ENCODE measurements around the gene FBLN7. TPM values are rescaled to one million over a fixed set of nuclear protein-coding genes. Genes with fewer than 3 reads are reported as not detected.
A peak's percentile ranks its signal among the peaks of the same experiment; 100 is the strongest.

Gene FBLN7
- total and polyA plus RNA-seq, 9 donors: 5.1 to 17.2 (median 11.7) TPM

- H3K4me1 ChIP-seq (ENCODE audit: control insufficient read depth, insufficient read depth, low read length): peaks cover 19% of the 10 kb centered on the region
- H3K27me3 ChIP-seq (ENCODE audit: control insufficient read depth, insufficient read depth, low read length): no peaks in the 10 kb centered on the region
- DNase-seq: peak; percentile 49
- no peaks in the 10 kb centered on the region for H3K36me3 ChIP-seq (ENCODE audit: control insufficient read depth, insufficient read depth, low read length)
- 80% methylated on average over 22 of the region's 27 CpGs for WGBS (ENCODE audit: insufficient coverage)
- no peak overlapping the region for H3K4me3 ChIP-seq (ENCODE audit: low read length)
- H3K27ac ChIP-seq (ENCODE audit: low read length): peak overlapping the region; percentile 47
- H3K9me3 ChIP-seq (replicated peaks; ENCODE audit: control insufficient read depth, low read depth, low read length): no peaks in the 10 kb centered on the region
Observed at GRCh38 chr2:112155331-112156151, 17.4 kb downstream of the FBLN7 start.

- Histone ChIP-seq H3K4me3 (ENCODE audit: low read length) (no peak overlapping the region), H3K27ac (ENCODE audit: low read length) (peak overlapping the region; percentile 47), H3K4me1 (ENCODE audit: control insufficient read depth, insufficient read depth, low read length) (peaks cover 25% of the 10 kb centered on the region), H3K36me3 (ENCODE audit: control insufficient read depth, insufficient read depth, low read length) (no peaks in the 10 kb centered on the region), H3K9me3 (replicated peaks; ENCODE audit: control insufficient read depth, low read depth, low read length) (no peaks in the 10 kb centered on the region), H3K27me3 (ENCODE audit: control insufficient read depth, insufficient read depth, low read length) (no peaks in the 10 kb centered on the region)
- 71% methylated on average over 10 of the region's 21 CpGs for WGBS (ENCODE audit: insufficient coverage)
- no peak for DNase-seq
Observed at GRCh38 chr2:112156152-112156986, 18.2 kb downstream of the FBLN7 start.

- WGBS (ENCODE audit: insufficient coverage): 70% methylated on average over 2 of the region's 3 CpGs
- DNase-seq: no peak
- no peaks in the 10 kb centered on the region for H3K27me3 ChIP-seq (ENCODE audit: control insufficient read depth, insufficient read depth, low read length)
- H3K4me1 ChIP-seq (ENCODE audit: control insufficient read depth, insufficient read depth, low read length): peaks cover 31% of the 10 kb centered on the region
- no peaks in the 10 kb centered on the region for H3K9me3 ChIP-seq (replicated peaks; ENCODE audit: control insufficient read depth, low read depth, low read length)
- H3K4me3 ChIP-seq (ENCODE audit: low read length): no peak overlapping the region
- H3K27ac ChIP-seq (ENCODE audit: low read length): no peak overlapping the region
- H3K36me3 ChIP-seq (ENCODE audit: control insufficient read depth, insufficient read depth, low read length): no peaks in the 10 kb centered on the region
Observed at GRCh38 chr2:112157472-112157871, 19.3 kb downstream of the FBLN7 start.

DNA sequence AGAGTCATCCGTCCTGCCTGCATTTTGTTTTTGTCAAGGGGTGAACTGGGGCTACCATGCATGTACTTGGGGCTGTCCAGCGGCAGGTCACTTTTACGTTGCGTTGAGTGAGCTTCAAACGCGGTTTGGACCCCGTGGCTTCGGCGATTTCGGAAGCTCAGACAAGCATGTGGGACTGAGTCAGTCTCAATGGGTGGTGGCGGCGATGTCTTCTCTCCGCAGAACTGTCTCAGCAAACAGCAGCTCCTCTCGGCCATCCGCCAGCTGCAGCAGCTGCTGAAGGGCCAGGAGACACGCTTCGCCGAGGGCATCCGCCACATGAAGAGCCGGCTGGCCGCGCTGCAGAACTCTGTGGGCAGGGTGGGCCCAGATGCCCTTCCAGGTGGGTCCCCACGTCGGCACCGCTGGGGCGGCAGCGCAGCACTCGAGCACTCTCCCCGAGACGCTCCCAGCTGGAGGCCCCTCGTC is 21.3 kb downstream of the FBLN7 start:
- no peak overlapping the region for H3K27ac ChIP-seq (ENCODE audit: low read length)
- WGBS (ENCODE audit: insufficient coverage): 92% methylated on average over 28 of the region's 31 CpGs
- H3K27me3 ChIP-seq (ENCODE audit: control insufficient read depth, insufficient read depth, low read length): no peaks in the 10 kb centered on the region
- no peaks in the 10 kb centered on the region for H3K36me3 ChIP-seq (ENCODE audit: control insufficient read depth, insufficient read depth, low read length)
- no peaks in the 10 kb centered on the region for H3K9me3 ChIP-seq (replicated peaks; ENCODE audit: control insufficient read depth, low read depth, low read length)
- DNase-seq: no peak
- H3K4me1 ChIP-seq (ENCODE audit: control insufficient read depth, insufficient read depth, low read length): peaks cover 30% of the 10 kb centered on the region
- no peak overlapping the region for H3K4me3 ChIP-seq (ENCODE audit: low read length)

DNA sequence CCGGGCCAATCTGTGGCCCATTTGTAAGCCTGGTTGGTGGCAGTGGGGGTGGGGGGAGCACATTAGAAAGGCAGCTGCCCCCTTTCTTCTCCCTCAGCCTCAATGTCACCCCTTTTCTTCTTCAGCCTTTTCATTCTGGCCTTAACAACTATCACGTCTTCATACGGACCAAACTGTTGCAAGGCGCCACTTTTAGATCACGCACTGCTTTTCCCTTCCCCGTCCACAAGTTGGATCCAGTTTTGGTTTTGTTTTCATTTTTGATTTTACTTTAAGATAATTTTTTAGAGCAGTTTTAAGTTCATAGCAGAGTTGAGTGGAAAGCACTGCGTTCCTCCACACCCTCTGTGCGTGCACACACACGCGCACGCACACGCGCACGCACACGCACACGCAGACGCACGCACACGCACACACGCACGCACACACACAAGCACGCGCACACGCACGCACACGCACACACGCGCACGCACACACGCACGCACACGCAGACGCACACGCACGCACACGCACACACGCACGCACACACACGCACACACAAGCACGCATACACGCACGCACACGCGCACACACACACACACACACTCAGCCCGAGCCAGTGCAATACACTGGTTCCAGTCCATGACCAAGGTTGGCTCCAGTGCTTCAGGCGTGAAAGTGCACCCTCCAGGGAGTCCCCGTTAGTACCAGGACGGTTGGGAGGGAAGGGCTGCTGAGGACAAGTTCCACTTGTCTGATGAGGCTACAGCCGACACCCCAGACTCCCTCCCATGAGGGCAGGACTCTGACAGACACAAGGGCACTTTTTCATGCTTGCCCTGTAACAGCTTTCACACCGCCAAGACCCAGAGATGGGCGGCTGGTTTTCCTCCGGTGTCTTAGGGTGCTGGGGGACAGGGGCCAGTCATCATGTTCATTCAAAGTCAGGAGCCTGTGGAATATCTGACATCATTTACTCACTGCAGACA is 22.4 kb downstream of the FBLN7 start:
- WGBS (ENCODE audit: insufficient coverage): 84% methylated on average over 8 of the region's 52 CpGs
- peaks cover 21% of the 10 kb centered on the region for H3K4me1 ChIP-seq (ENCODE audit: control insufficient read depth, insufficient read depth, low read length)
- H3K27ac ChIP-seq (ENCODE audit: low read length): no peak overlapping the region
- no peak for DNase-seq
- H3K9me3 ChIP-seq (replicated peaks; ENCODE audit: control insufficient read depth, low read depth, low read length): no peaks in the 10 kb centered on the region
- no peaks in the 10 kb centered on the region for H3K36me3 ChIP-seq (ENCODE audit: control insufficient read depth, insufficient read depth, low read length)
- no peak overlapping the region for H3K4me3 ChIP-seq (ENCODE audit: low read length)
- H3K27me3 ChIP-seq (ENCODE audit: control insufficient read depth, insufficient read depth, low read length): no peaks in the 10 kb centered on the region

DNA sequence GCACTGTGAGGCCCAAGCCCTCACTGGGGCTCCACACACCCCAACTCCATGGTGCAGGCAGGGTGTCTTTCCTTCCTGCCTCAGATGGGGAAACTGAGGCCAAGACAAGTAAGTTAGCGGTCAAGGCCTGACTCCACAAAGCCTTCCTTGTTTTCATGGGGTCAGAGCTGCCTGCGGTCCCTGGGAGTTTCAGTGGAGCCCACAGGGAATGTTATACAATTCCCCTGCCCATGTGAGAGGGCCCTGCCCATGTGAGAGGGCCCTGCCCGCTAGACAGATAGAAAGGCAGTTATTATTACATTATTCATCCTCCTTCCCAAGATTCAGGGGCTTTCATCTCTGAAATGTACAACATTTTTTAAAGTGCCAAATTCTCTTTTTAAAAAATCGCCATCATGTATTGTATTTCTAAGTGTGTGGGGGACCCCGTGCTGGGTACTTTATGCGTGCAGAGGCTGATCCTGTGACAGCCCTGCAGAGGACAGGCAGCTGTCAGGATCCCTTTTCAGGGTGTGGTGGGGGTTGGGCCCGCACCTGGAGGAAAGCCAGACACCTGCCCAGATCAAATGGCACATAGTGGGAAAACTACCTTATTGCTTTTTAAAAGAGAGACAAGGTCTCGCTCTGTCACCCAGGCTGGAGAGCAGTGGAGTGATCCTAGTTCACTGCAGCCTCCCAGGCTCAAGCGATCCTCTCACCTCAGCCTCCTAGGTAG is 23.4 kb downstream of the FBLN7 start:
- H3K36me3 ChIP-seq (ENCODE audit: control insufficient read depth, insufficient read depth, low read length): no peaks in the 10 kb centered on the region
- no peak overlapping the region for H3K4me3 ChIP-seq (ENCODE audit: low read length)
- peaks cover 14% of the 10 kb centered on the region for H3K4me1 ChIP-seq (ENCODE audit: control insufficient read depth, insufficient read depth, low read length)
- no peak overlapping the region for H3K27ac ChIP-seq (ENCODE audit: low read length)
- no peak for DNase-seq
- no peaks in the 10 kb centered on the region for H3K27me3 ChIP-seq (ENCODE audit: control insufficient read depth, insufficient read depth, low read length)
- H3K9me3 ChIP-seq (replicated peaks; ENCODE audit: control insufficient read depth, low read depth, low read length): no peaks in the 10 kb centered on the region
- WGBS (ENCODE audit: insufficient coverage): 91% methylated on average over 3 of the region's 9 CpGs

DNA sequence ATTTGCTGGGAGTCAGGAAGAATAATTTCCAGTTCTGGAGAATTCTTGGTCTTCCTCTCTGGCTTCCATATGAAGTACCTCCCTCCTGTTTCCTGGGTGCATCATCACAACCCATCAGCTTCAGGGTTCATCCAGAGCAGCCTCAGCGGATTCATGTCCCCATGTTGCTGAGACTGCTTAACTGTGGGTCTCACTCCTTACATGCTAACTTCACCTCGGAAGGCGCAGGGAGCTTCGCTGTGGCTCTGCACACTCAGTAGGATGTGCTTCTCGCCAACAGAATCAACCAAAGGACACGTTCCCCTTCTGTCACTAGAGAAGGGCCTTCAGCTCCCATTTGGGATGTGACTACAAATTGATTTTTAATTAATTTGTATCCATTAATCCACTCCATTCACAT is 24.2 kb downstream of the FBLN7 start:
- Histone ChIP-seq H3K9me3 (replicated peaks; ENCODE audit: control insufficient read depth, low read depth, low read length) (no peaks in the 10 kb centered on the region), H3K4me1 (ENCODE audit: control insufficient read depth, insufficient read depth, low read length) (peaks cover 12% of the 10 kb centered on the region)

DNA sequence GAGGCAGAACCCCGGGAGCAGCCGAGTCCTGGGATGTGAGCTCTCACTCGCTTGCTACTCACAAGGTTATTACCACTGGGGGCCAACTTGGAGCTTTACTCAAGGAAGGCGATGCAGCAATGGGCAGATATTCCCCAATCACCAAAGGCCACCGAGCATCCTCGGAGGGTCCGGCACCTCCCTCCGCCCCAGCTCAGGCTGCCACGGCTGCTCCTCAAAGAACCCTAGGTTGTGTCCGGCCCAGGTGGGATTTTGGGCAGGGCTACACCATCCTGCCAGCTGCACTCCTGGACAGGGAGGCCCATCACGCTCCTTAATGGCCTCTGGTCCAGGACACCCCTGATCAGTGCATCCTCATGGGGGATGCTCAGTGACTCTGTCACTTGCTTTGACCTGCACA is 24.8 kb downstream of the FBLN7 start:
- Histone ChIP-seq H3K4me3 (ENCODE audit: low read length) (no peak overlapping the region), H3K27ac (ENCODE audit: low read length) (no peak overlapping the region), H3K27me3 (ENCODE audit: control insufficient read depth, insufficient read depth, low read length) (no peaks in the 10 kb centered on the region), H3K36me3 (ENCODE audit: control insufficient read depth, insufficient read depth, low read length) (no peaks in the 10 kb centered on the region), H3K4me1 (ENCODE audit: control insufficient read depth, insufficient read depth, low read length) (peaks cover 12% of the 10 kb centered on the region), H3K9me3 (replicated peaks; ENCODE audit: control insufficient read depth, low read depth, low read length) (no peaks in the 10 kb centered on the region)
- 85% methylated on average over 11 of the region's 11 CpGs for WGBS (ENCODE audit: insufficient coverage)
- DNase-seq: no peak

More for the DNA sequence above, 24.2 kb downstream of the FBLN7 start:
- Histone ChIP-seq H3K27me3 (ENCODE audit: control insufficient read depth, insufficient read depth, low read length) (no peaks in the 10 kb centered on the region), H3K4me3 (ENCODE audit: low read length) (no peak overlapping the region), H3K27ac (ENCODE audit: low read length) (no peak overlapping the region), H3K36me3 (ENCODE audit: control insufficient read depth, insufficient read depth, low read length) (no peaks in the 10 kb centered on the region)
- WGBS (ENCODE audit: insufficient coverage): 83% methylated on average over 3 of the region's 6 CpGs
- no peak for DNase-seq

DNA sequence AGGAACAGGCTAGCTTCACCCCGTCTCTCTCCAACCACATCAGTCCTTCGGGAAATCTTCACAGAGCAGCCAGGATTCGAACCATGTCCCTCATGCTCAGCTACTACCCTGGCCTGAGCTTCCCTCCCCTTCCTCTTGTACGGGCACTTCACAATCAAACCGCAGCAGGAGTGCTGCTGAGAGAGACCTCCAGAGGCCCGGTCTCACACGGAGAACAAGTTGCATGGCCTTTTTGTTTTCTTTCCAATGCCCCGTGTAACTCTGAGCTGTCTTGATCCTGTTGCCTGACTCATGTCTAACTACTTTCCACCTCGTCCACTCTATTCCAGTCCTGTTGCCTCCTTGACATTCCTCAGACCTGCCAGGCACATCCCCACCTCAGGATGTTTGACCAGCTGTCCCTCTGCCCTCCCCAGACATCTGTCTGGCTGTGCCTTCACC is 25.4 kb downstream of the FBLN7 start:
- Histone ChIP-seq H3K36me3 (ENCODE audit: control insufficient read depth, insufficient read depth, low read length) (no peaks in the 10 kb centered on the region), H3K4me3 (ENCODE audit: low read length) (no peak overlapping the region), H3K9me3 (replicated peaks; ENCODE audit: control insufficient read depth, low read depth, low read length) (no peaks in the 10 kb centered on the region), H3K4me1 (ENCODE audit: control insufficient read depth, insufficient read depth, low read length) (peaks cover 12% of the 10 kb centered on the region), H3K27me3 (ENCODE audit: control insufficient read depth, insufficient read depth, low read length) (no peaks in the 10 kb centered on the region), H3K27ac (ENCODE audit: low read length) (no peak overlapping the region)
- DNase-seq: no peak
- WGBS (ENCODE audit: insufficient coverage): 77% methylated on average over 9 of the region's 9 CpGs

Measured in muscle of leg (tissue), 11 donors.